Heart left ventricle (tissue), 16 donors: Measurements from ENCODE around the gene SYNDIG1. TPM values are rescaled to one million over a fixed set of nuclear protein-coding genes. Genes with fewer than 3 reads are reported as not detected.

ENCODE experiments used
- ATAC-seq, 4 donors: fragments of 200-7000 bp; cut with Tn5 transposase; one replicate each; pipeline ENCODE4 v1.9.1; 2020 to 2022; ENCODE audit warnings: moderate library complexity in 4 of 4, mild to moderate bottlenecking in 3 of 4, moderate number of reproducible peaks in 1 of 4
- DNase-seq, 5 donors: peaks; one replicate each; pipeline ENCODE4 v3.0.0-alpha.2; 2020
- H3K27ac ChIP-seq, 12 donors: fragments of 200-600 bp; sonication (generic) in 4 of 12; one replicate each; pipeline versions ENCODE4 v1.5.0 to v1.8.0; 2016 to 2022; ENCODE audit warnings: mild to moderate bottlenecking in 2 of 12
- H3K27me3 ChIP-seq, 9 donors: fragments of 200-600 bp; sonication (generic) in 2 of 9; one replicate each; pipeline versions ENCODE4 v1.5.1 to v1.8.0; 2016 to 2022; ENCODE audit warnings: mild to moderate bottlenecking in 3 of 9
- H3K36me3 ChIP-seq, 9 donors: fragments of 200-600 bp; sonication (generic) in 2 of 9; one replicate each; pipeline versions ENCODE4 v1.5.0 to v1.8.0; 2018 to 2022; ENCODE audit warnings: mild to moderate bottlenecking in 2 of 9
- H3K4me1 ChIP-seq, 12 donors: fragments of 200-600 bp; sonication (generic) in 4 of 12; one replicate each; pipeline versions ENCODE4 v1.5.0 to v1.8.0; 2016 to 2022; ENCODE audit warnings: mild to moderate bottlenecking in 3 of 12
- H3K4me3 ChIP-seq, 12 donors: fragments of 200-600 bp; sonication (generic) in 4 of 12; one replicate each; pipeline versions ENCODE4 v1.5.0 to v1.8.0; 2017 to 2022; ENCODE audit warnings: mild to moderate bottlenecking in 9 of 12, moderate library complexity in 4 of 12
- H3K9me3 ChIP-seq, 12 donors: fragments of 200-600 bp; sonication (generic) in 4 of 12; one replicate each; pipeline versions ENCODE4 v1.5.0 to v1.8.0; 2016 to 2022; ENCODE audit warnings: mild to moderate bottlenecking in 1 of 12
- POLR2A ChIP-seq, 2 donors: fragments of 450-650 bp; IDR thresholded peaks; one replicate each; pipeline ENCODE4 v1.6.1; 2017; ENCODE audit warnings: antibody characterized with exemption in 2 of 2, mild to moderate bottlenecking in 2 of 2, moderate library complexity in 2 of 2
- WGBS, 4 donors: extraction: QIAGEN DNeasy Blood & Tissue Kit in 2 of 4; methylation state at CpG; one replicate each; pipeline versions ENCODE4 v1.1.5 to v1.1.7; 2013 to 2018; 5-methylcytosine and 5-hydroxymethylcytosine counted together
- intact Hi-C, 10 donors: fragments of 100-400 bp; cut with DNase I; formaldehyde crosslinking; loops; one replicate each; pipeline versions ENCODE4 v1.11.1 to v1.14.2; 2022
- polyA plus RNA-seq, 2 donors: library from polyadenylated mRNA; stranded (reverse); fragments of 200-250 nt; gene quantifications; one replicate each; pipeline ENCODE4 v1.2.3, GENCODE V29; 2013
- total RNA-seq, 9 donors: library from RNA; depleted of rRNA in 2 of 9; stranded (reverse); fragments of >200 nt in 2 of 9; fragmentation: NEBNext Ultra II Directional in 3 of 9; extraction: Animal tissue kit (Norgen Biotek cat#: 25700) in 3 of 9; gene quantifications; one replicate each; pipeline versions ENCODE4 v1.1.0 to v1.2.4, GENCODE V29; 2016 to 2023
- TF ChIP-seq, protein P1 (sequence below), 12 donors: fragments of 200-600 bp; sonication (generic) in 4 of 12; IDR thresholded peaks; one replicate each; pipeline versions ENCODE4 v1.5.0 to v1.8.0; 2018 to 2022; ENCODE audit warnings: antibody characterized with exemption in 12 of 12, mild to moderate bottlenecking in 5 of 12
- donor health status: ischemic (EF 13 %, LVEDD 7.1; RV severe dilation, severe dysfunction).
- donor health status: healthy with polysubstance abuse.
- donor health status: DM: no; HTN: yes; CAD: no.
- donor health status: DM: no; HTN: no; CAD: no.
- donor health status: ischemic (EF 25% LVEDD 6.9; RV normal size, moderate dysfunction).
- donor health status: ischemic (EF 25% LVEDD 5.7; RV mildly dilated, moderate dysfunction).
- donor health status: healthy.
- donor health status: DM: yes; HTN: yes; CAD: no.
- donor health status: ischemic (EF 35%, LVEDD 5.7; RV mildly dilated, moderate dysfunction).
- donor health status: nonischemic (EF 11% LVEDD 7.7; RV severe dilation, severe dysfunction).
- donor health status: DM: yes; HTN: yes; CAD: no.
- donor health status: PGD.
- donor health status: ischemic (EF 29% LVEDD 5.4; RV normal size, mild dysfunction).
- donor health status: nonischemic (EF 23%, LVEDD 6.1; RV moderate dilation, normal function).

Gene SYNDIG1
- total and polyA plus RNA-seq, 11 donors, result 8.4 to 41.8 (median 23.0) TPM

- intact Hi-C loops, result no loop called here
- WGBS, 4 donors, result 82 to 89% (median 84%) methylated on average over 9 of the region's 9 CpGs
- Histone ChIP-seq H3K27ac (no peak overlapping the region), H3K4me1 (peaks cover 0 to 3% (median 0%) of the 10 kb centered on the region in 12 donors), H3K9me3 (peaks cover 0 to 6% (median 1%) of the 10 kb centered on the region in 12 donors), H3K36me3 (no peaks in the 10 kb centered on the region), H3K4me3 (no peak overlapping the region), H3K27me3 (no peaks in the 10 kb centered on the region)
- no peak for TF ChIP-seq POLR2A (IDR thresholded peaks at IDR 0.05)
- DNase-seq, result no peak
- no peak for ATAC-seq
Observed at GRCh38 chr20:24421071-24421470, 48.4 kb upstream of the SYNDIG1 start.

DNA sequence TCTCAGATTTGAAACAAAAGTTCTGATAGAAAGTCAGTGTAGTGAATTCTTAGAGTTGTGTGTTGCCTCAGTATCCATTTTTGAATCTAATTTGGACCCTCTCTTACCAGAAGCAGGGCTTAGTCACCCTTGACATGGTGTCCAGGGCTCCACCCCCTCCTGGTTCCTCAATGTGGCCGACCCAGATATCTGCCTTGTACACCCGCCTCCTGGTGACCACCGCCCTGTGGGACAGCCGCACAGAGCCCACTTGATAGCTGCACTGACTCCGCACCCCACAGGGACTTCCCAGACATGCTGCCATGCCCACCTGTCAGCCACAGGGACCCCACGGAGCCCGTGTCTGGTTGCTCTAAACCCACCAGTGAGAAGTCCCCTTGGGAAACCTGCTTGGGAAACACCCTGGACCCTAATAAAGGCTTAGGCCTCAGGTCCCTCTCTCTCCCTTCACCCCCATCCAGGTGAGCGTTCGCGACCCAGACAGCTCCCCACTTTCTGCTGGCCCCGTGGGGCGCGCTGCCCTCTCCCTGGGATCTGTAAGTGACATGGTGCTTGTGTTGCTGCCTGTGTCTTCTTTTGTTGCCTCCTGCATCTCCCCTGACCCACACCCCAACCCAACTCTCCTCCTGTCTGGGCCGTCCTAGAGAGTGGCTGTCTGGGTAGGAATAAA, 47.2 kb upstream of the SYNDIG1 start:
- TF ChIP-seq, protein P1, sequence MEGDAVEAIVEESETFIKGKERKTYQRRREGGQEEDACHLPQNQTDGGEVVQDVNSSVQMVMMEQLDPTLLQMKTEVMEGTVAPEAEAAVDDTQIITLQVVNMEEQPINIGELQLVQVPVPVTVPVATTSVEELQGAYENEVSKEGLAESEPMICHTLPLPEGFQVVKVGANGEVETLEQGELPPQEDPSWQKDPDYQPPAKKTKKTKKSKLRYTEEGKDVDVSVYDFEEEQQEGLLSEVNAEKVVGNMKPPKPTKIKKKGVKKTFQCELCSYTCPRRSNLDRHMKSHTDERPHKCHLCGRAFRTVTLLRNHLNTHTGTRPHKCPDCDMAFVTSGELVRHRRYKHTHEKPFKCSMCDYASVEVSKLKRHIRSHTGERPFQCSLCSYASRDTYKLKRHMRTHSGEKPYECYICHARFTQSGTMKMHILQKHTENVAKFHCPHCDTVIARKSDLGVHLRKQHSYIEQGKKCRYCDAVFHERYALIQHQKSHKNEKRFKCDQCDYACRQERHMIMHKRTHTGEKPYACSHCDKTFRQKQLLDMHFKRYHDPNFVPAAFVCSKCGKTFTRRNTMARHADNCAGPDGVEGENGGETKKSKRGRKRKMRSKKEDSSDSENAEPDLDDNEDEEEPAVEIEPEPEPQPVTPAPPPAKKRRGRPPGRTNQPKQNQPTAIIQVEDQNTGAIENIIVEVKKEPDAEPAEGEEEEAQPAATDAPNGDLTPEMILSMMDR (IDR thresholded peaks at IDR 0.05), result no peak
- no peak for TF ChIP-seq POLR2A (IDR thresholded peaks at IDR 0.05)
- intact Hi-C loops, result no loop called here
- WGBS, 4 donors, result 90 to 95% (median 93%) methylated on average over 7 to 14 of the region's 14 CpGs

GRCh38 chr20:24423390-24424313, 45.8 kb upstream of the SYNDIG1 start:
- H3K36me3 ChIP-seq, result no peaks in the 10 kb centered on the region
- H3K9me3 ChIP-seq, result peaks cover 0 to 7% (median 0%) of the 10 kb centered on the region in 12 donors
- no peak overlapping the region for H3K4me3 ChIP-seq
- 58 to 71% (median 61%) methylated on average over 11 of the region's 11 CpGs for WGBS, 4 donors
- H3K27ac ChIP-seq, result no peak overlapping the region
- no peaks in the 10 kb centered on the region for H3K4me1 ChIP-seq
- TF ChIP-seq POLR2A (IDR thresholded peaks at IDR 0.05), result no peak
- TF ChIP-seq, protein P1 (IDR thresholded peaks at IDR 0.05), result no peak
- no peaks in the 10 kb centered on the region for H3K27me3 ChIP-seq
- DNase-seq (no peak), ATAC-seq (no peak)
- intact Hi-C loops, result no loop called here

More for the DNA sequence above, 47.2 kb upstream of the SYNDIG1 start:
- Histone ChIP-seq H3K36me3 (no peaks in the 10 kb centered on the region), H3K27ac (no peak overlapping the region), H3K9me3 (no peaks in the 10 kb centered on the region), H3K4me3 (no peak overlapping the region), H3K4me1 (peaks cover 0 to 3% (median 0%) of the 10 kb centered on the region in 12 donors), H3K27me3 (no peaks in the 10 kb centered on the region)
- DNase-seq, result no peak
- ATAC-seq, result no peak

GRCh38 chr20:24425523-24426135, 43.8 kb upstream of the SYNDIG1 start:
- ATAC-seq (no peak), DNase-seq (no peak)
- no peaks in the 10 kb centered on the region for H3K4me1 ChIP-seq
- peaks cover 0 to 8% (median 0%) of the 10 kb centered on the region in 12 donors for H3K9me3 ChIP-seq
- peaks cover 0 to 11% (median 0%) of the 10 kb centered on the region in 9 donors for H3K27me3 ChIP-seq
- H3K36me3 ChIP-seq, result no peaks in the 10 kb centered on the region
- H3K4me3 ChIP-seq, result no peak overlapping the region
- H3K27ac ChIP-seq, result no peak overlapping the region
- TF ChIP-seq, protein P1 (IDR thresholded peaks at IDR 0.05), result no peak
- TF ChIP-seq POLR2A (IDR thresholded peaks at IDR 0.05), result no peak
- intact Hi-C loops, result no loop called here
- WGBS, 4 donors, result 80 to 88% (median 85%) methylated on average over 4 of the region's 4 CpGs
